Subcutaneous adipose tissue (tissue), 4 donors: ENCODE results near the gene TNS1. TPM values are rescaled to one million over a fixed set of nuclear protein-coding genes. Genes with fewer than 3 reads are reported as not detected.

ENCODE experiments used
- total RNA-seq, 4 donors: library from RNA; depleted of rRNA; stranded (reverse); fragments of >200 nt; gene quantifications; one replicate each; pipeline ENCODE4 v1.1.0, GENCODE V29; 2016
- TF ChIP-seq, protein P1 (sequence below): fragments of 450-650 bp; IDR thresholded peaks from one replicate; pipeline ENCODE4 v1.5.1; 2016; ENCODE audit warnings: low read depth, mild to moderate bottlenecking, control low read depth, antibody characterized with exemption, moderate library complexity

Gene TNS1
- total RNA-seq, 4 donors from 2014 or later = 310 to 1,168 (median 450) TPM

DNA sequence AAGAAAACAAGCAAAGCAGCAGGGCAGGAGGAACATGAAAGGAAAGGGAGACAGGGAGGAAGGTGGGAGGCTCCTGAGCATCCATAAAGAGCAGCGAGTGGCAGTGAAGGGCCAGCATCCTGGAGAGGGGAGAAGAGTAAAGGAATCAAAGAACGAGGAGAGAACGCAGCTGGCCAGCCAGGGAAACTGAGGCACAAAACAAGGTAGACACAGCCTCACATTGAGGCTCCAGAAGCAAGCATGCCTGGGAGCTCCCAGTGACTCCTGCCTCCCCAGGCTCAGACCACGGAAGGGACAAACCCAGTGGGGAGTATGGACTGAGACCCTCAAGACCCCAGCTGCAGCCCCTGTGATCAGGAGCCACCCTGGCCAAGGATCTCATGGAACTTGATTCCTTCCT is 14.0 kb upstream of the TNS1 start:
- TF ChIP-seq, protein P1, sequence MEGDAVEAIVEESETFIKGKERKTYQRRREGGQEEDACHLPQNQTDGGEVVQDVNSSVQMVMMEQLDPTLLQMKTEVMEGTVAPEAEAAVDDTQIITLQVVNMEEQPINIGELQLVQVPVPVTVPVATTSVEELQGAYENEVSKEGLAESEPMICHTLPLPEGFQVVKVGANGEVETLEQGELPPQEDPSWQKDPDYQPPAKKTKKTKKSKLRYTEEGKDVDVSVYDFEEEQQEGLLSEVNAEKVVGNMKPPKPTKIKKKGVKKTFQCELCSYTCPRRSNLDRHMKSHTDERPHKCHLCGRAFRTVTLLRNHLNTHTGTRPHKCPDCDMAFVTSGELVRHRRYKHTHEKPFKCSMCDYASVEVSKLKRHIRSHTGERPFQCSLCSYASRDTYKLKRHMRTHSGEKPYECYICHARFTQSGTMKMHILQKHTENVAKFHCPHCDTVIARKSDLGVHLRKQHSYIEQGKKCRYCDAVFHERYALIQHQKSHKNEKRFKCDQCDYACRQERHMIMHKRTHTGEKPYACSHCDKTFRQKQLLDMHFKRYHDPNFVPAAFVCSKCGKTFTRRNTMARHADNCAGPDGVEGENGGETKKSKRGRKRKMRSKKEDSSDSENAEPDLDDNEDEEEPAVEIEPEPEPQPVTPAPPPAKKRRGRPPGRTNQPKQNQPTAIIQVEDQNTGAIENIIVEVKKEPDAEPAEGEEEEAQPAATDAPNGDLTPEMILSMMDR = no peak

DNA sequence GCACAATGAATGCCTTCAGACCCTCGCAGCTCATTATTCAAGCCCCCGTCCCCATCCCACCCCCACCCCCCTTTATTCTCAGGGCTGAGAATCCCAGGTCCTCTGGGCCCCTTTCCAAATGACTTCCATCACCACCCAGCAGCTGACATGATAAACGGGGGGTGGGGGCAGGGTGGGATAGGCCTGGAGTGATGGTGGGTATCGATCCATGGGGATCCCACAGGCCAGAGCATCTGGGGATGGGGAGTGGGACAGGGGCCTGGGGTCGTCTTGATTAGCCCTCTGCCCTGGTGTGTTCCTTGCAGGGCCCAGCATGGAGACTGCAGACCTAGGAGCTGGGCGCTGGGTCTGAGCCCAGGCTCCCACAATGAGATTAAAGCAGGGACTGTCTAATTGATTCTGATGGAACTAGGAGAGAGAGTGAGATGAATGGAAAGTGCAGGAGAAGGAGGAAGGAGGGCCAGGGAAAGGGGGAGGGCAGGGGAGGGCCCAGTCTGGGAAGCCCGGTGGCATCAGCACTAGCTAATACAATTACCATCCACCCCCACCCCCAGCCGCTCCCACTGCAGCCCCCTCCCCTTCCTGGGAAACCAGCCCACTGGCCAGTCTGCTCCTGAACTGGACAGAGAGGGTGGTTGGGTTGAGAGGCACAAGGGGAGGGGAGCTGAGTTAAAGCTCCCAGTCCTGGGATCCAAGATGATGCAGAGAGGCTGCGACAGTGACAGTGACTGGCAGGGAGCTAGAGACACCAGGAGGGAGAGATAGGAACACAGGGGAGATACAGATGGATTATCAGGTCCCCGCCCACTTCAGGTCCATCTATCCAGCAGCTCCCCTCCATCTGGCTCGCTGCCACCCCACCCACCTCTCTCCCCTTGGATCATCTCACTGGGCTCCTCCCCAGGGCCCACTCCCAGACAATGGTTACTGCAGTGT is 13.1 kb upstream of the TNS1 start:
- TF ChIP-seq, protein P1 = no peak

DNA sequence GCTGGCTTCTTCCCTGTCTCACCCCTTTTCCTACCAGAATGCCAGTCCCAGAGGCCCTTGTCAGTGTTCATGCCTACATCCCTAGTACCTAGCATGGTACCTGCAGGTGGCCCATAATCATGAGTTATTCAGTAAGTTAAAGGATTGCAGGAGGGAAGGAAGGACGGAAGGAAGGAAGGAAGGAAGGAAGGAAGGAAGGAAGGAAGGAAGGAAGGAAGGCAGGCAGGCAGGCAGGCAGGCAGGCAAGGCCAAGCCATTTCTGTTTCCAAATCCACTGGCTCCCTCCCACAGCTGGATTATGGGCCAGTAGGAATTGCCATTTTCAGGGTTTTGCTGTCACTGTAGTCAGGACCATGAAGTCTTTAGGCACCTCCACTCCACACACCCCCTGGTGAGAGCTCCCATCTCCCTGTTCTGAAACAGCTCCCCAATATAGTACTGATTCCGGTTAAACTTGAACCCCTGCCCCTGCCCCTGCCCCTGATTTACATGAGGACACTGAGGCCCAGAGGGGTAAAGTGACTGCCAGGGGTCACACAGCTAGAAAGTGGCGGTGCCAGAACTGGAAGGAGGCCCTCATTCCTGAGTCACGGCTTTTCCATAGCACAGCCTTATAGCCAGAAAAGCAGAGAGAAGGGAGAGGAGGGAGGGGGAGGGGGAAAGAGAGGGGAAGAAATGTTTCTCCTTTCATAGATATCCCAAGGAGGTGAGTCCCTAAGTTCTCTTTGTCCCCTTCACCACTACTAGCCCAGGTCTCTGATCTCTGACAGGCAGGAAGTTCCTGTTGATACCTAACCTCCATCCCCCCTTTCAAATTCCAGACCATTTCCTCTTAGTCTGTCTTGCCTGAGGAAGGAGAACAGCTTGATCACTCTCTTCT is 12.2 kb upstream of the TNS1 start:
- TF ChIP-seq, protein P1 = no peak

DNA sequence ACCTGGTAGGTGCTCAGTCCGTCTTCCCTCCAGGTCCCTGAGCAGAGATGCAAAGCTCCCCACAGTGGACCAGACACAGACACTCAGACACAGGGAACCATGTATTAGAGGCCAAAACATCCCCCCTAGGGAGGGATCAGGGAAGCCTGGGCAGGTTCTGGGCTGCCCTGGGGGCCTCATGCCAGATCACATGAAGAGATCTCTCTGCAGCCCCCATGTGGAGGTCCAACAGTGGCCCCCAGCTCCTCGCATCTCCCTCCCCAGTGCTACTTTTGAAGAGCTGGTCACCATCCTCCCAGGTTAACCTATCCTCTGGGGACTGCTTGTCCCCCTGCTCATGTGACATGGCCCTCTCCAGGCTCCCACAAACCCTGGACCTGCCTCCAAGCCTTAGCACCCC is 10.5 kb upstream of the TNS1 start:
- TF ChIP-seq, protein P1 = no peak

DNA sequence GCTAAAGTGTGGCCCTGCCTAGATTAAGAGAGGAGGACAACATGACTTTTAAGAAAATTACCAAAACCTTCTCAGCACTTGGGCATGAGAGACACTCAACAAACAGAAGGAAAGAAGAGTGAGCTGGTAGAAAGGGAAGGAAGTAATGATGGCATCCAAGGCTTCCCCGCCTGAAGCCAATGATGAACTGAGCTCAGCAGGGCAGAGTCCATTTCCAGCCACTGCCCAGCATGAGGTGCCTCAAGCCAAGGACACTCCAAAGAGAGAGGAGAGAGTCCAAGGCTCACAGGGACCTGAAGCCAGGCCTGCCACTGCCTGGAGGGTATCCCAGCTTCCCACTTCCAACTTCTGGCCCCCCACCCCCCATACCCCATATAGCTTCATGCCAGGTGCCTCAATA is 9.5 kb upstream of the TNS1 start:
- TF ChIP-seq, protein P1 = no peak

DNA sequence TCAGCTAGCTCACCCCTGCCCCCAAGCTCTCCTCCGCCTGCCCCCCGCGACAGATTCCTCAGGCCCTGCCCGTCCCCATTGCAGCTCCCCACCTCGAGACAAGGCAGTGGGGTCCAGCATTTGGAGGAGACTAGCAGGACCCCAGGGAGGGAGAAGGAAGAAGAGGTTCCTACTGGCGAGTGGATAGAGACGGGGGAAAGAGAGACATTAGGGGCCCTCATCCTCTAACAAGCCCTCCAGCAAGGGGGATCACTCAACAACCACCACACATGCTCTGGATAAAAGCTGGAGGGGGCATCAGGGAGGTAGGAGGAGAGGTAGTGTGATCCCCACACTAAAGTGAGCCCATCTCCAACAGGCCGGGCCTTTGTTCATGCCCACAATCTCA is 8.9 kb upstream of the TNS1 start:
- TF ChIP-seq, protein P1 = no peak

DNA sequence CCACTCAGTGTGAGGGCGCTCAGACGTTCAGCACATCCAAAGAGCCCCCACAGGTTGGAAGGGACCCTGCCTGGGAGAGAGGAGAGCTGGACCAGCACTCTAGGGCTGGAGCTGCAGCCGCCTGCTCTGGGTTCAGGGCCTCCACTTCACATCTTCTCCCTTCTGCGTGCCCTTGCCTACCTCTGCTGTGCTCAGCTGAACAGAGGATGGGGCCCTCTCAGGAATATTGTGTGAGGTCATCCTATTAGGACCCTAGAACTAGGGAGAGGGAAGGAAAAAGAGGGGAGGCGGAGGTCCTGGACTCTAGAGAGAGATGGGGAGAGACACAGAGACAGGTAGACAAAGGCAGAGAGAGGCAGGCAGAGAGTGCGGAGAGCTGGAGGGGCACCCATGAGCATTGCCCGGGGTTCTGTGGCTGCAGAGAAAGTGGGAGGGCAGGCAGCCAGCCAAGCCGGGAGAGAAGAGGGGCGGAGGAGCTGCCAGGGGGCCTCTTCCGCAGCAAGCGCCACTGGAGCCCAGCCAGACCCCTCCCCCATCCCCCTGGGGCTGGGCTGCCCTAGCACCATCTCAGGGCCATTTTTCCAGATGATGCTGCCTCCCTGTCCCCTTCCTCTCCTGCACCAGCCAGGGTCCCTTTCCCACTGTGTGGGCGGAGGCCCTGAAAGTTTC is 8.3 kb upstream of the TNS1 start:
- TF ChIP-seq, protein P1 = no peak
